HG02642 (cell line): ENCODE results near the gene DDT.
"Not testable (repeated sequence)": the region's sequence is repeated elsewhere in the genome, so short reads cannot be mapped to it uniquely, and the experiment has no call there.

Experiments
- ATAC-seq: cut with Tn5 transposase; IDR thresholded peaks from one replicate; pipeline ENCODE4 v1.9.1; 2021; ENCODE audit warnings: mild to moderate bottlenecking; ENCODE audit not compliant: unreplicated experiment, poor library complexity

The DDT gene

DNA sequence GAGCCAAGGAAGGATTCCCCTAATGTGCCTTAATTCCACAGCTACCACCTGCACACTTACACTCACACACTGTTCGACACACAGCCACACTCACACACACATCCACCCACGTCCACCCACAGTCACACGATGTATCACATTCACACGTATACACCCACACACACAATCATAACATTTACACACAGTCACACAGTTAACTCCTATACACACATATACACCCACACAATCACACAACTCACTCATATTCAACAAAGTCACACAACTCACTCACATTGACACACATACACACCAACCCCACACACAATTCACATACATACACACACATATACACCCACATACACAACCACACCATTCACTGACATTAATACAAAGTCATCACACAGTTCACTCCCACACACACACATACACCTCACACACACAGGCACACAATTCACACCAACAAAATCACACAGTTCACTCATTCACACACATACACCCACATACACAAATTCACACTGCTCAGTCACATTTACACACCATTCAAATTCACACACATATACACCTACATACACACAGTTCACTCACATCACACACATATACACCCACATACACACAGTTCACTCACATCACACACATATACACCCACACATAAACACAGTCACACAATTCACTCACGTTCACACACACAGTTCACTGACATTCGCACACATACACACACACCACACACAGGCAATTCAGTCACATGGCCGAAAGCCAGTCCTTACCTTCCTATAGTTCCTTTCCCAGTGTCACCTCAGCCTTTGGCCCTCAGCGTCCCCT lies 19.8 kb downstream of the DDT start:
- not testable (repeated sequence) for ATAC-seq

DNA sequence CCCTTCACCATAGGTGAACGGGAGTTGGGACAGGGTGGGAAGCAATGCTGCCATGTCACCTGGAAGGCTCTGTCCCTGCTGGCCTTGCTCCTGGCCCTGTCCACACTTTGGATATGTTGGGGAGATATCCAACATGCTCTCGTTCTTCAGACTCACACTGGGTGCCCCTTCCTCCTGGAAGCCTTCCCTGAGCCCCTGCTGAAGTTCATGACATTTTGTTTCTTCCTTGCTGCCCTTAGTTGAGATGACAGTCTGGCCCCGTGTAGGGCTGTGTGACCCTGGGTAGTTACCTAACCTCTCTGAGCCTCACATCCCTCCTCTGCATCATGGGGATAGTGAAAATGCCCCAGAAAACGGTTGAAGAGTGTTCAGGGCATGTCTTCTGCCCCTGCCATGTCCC lies 20.8 kb downstream of the DDT start:
- ATAC-seq, result not testable (repeated sequence)

GRCh38 chr22:23952794-23953405 lies 21.3 kb downstream of the DDT start:
- not testable (repeated sequence) for ATAC-seq

- not testable (repeated sequence) for ATAC-seq
These were observed 22.9 kb downstream of the DDT start for GRCh38 chr22:23951383-23951782.

GRCh38 chr22:23949764-23950163 lies 24.5 kb downstream of the DDT start:
- ATAC-seq, result not testable (repeated sequence)

- ATAC-seq, result not testable (repeated sequence)
These were observed 26.9 kb downstream of the DDT start for GRCh38 chr22:23947391-23947790.

DNA sequence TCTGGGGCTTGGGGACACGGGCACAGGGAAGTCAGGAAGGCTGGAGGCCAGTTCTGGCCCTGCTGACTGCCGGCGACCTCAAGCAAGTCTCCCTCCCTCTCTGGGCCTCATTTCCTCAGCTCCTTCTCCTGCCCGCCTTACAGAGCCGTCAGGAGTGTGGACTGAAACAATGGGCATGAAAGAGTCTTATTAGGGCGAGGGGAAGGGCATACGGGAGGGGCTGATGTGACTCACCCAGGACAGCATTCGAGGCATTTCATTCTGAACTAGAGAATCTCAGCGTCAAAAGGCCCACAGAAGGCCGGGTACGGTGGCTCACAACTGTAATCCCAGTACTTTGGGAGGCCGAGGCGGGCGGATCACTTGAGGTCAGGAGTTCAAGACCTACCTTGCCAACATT lies 34.1 kb downstream of the DDT start:
- ATAC-seq, result not testable (repeated sequence)

DNA sequence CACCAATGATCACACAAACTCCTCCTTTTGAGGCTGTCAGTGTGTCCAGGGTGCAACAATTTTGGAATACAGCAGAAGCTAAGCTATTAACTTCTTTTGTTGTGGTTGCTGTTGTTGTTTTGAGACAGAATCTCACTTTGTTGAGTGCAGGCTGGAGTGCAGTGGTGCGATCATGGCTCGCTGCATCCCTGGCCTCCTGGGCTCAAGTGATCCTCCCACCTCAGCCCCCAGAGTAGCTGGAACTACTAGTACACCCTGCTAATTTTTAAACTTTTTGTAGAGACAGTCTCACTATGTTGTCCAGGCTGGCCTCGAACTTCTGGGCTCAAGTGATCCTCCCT lies 35.3 kb downstream of the DDT start:
- ATAC-seq, result no peak

DNA sequence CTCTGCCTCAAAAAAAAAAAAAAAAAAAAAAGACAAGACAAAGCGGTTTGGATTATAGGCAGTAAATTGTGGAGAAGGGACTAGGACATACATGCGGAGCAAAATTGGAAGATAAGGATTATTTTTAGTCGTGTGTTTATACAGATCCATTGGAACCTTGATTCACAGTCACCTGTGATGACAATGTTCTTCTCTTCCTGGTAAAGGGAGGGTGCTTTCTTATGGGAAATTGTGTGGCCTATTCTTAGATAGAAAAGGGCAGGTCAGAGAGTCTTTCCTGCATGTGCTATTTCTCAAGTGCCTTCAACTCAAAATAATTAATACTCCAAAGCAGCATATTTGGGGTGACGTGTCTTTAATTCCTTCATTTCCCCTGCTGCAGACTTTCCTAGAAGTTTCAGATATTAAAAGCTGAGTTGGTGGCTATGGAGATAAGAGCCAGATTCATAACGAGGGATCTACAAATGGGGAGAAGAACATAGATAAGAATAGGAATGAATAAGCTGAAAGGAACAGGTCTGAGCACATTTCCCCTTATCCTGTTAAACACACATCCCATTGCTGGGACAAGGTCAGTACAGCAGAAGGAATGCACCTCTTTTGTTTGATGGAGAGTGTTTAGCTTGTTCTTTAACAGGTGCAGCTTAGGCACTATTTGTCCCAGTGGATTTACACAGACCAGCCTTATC lies 35.8 kb downstream of the DDT start:
- no peak for ATAC-seq

GRCh38 chr22:23926561-23926960 lies 47.7 kb downstream of the DDT start:
- ATAC-seq, result no peak

DNA sequence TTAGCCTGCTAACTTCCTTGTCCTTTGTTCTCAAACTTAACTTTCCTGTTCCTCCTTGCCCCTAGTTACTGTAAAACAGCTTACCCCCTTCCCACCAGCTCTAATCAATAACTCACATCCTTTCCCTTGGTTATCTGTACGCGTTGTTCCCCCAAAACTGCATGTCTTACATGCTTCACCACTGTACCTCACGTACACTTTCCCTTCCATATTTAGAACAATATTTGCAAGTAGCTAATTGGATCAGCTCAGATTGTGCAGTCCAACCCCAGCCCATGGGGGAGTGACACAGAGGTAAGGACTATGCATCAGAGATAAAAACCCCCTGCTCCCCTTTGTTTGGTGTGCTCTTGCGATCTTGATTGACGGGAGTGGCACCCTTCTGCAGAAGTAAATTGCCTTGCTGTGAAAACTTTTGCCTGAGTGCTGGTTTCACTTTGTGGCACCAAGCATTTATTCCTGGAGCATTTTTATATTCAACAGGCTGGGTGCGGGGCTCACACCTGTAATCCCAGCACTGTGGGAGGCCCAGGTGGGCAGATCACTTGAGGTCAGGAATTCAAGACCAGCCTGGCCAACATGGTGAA lies 49.1 kb downstream of the DDT start:
- no peak for ATAC-seq

- ATAC-seq, result no peak
These were observed 51.3 kb downstream of the DDT start for GRCh38 chr22:23922921-23923320.

DNA sequence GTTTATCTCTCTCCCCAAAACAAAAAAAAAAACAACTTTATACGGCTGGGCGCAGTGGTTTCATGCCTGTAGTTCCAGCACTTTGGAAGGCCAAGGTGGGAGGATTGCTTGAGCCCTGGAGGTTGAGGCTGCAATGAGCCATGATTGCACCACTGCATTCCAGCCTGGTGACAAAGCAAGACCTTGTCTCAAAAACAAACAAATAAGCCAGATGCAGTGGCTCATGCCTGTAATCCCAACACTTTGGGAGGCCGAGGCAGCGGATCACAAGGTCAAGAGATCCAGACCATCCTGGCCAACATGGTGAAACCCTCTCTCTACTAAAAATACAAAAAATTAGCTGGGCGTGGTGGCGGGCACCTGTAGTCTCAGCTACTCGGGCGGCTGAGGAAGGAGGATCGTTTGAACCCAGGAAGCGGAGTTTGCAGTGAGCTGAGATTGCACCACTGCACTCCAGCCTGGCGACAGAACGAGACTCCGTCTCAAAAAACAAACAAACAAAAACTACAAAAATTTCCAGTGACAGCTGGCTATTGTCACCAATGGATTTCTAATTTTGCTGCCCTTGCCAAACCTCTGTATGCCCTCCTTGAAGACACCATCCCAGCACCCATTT lies 52.5 kb downstream of the DDT start:
- ATAC-seq, result not testable (repeated sequence)
